Measurements from ENCODE around the gene RNF5.
"Not testable (repeated sequence)": the region's sequence is repeated elsewhere in the genome, so short reads cannot be mapped to it uniquely, and the experiment has no call there.

Gene RNF5

GRCh38 chr6:32191696-32192607, 13.7 kb downstream of the RNF5 start:
- H3K9me3 ChIP-seq: no peaks in the 10 kb centered on the region
- no peak for TF ChIP-seq CTCF (IDR thresholded peaks at IDR 0.05)
- peaks cover 24% of the 10 kb centered on the region for H3K36me3 ChIP-seq
- no peaks in the 10 kb centered on the region for H3K27me3 ChIP-seq
- H3K4me3 ChIP-seq (ENCODE audit: low read depth in 1 of 2, low read length in 1 of 2): peak overlapping the region; percentile 81 to 97
- H3K4me1 ChIP-seq (ENCODE audit: control insufficient read depth in 1 of 2, insufficient read depth in 1 of 2, low read depth in 1 of 2, low read length in 1 of 2): peaks cover 60 to 69% of the 10 kb centered on the region in 2 experiments
- H3K27ac ChIP-seq: peak overlapping the region; percentile 95

- Histone ChIP-seq H3K4me1 (ENCODE audit: control insufficient read depth in 1 of 2, insufficient read depth in 1 of 2, low read depth in 1 of 2, low read length in 1 of 2) (peaks cover 59 to 69% of the 10 kb centered on the region in 2 experiments), H3K4me3 (ENCODE audit: low read depth in 1 of 2, low read length in 1 of 2) (peak within 1 kb of the TSS; percentile 81 to 97), H3K27ac (peak within 1 kb of the TSS; percentile 95), H3K27me3 (no peaks in the 10 kb centered on the region), H3K9me3 (no peaks in the 10 kb centered on the region), H3K36me3 (peaks cover 17% of the 10 kb centered on the region)
- TF ChIP-seq CTCF (IDR thresholded peaks at IDR 0.05): peak; percentile 12
Observed at GRCh38 chr6:32192608-32193039, 14.4 kb downstream of the RNF5 start, which contains the start of gene GPSM3. Gene GPSM3 (minus strand): TSS chr6:32192643. CDS start chr6:32192513, 130 bp downstream.

- Histone ChIP-seq H3K36me3 (peaks cover 12% of the 10 kb centered on the region), H3K4me3 (ENCODE audit: low read depth in 1 of 2, low read length in 1 of 2) (peak overlapping the region; percentile 81 to 97), H3K27ac (peak overlapping the region; percentile 95), H3K4me1 (ENCODE audit: control insufficient read depth in 1 of 2, insufficient read depth in 1 of 2, low read depth in 1 of 2, low read length in 1 of 2) (peaks cover 55 to 64% of the 10 kb centered on the region in 2 experiments)
- H3K27me3 ChIP-seq, H3K9me3 ChIP-seq: not testable (repeated sequence)
Observed at GRCh38 chr6:32193096-32193495, 14.9 kb downstream of the RNF5 start.

GRCh38 chr6:32194388-32194787, 16.2 kb downstream of the RNF5 start:
- Histone ChIP-seq H3K27ac (peak overlapping the region; percentile 95), H3K9me3 (no peaks in the 10 kb centered on the region), H3K27me3 (no peaks in the 10 kb centered on the region), H3K4me3 (ENCODE audit: low read depth in 1 of 2, low read length in 1 of 2) (peak overlapping the region; percentile 81 to 96), H3K36me3 (peaks cover 9% of the 10 kb centered on the region), H3K4me1 (ENCODE audit: control insufficient read depth in 1 of 2, insufficient read depth in 1 of 2, low read depth in 1 of 2, low read length in 1 of 2) (peaks cover 46 to 53% of the 10 kb centered on the region in 2 experiments)
- no peak for TF ChIP-seq CTCF (IDR thresholded peaks at IDR 0.05)

- peak overlapping the region; percentile 95 for H3K27ac ChIP-seq
- TF ChIP-seq CTCF (IDR thresholded peaks at IDR 0.05): no peak
- H3K4me3 ChIP-seq (ENCODE audit: low read depth in 1 of 2, low read length in 1 of 2): peak overlapping the region; percentile 81 to 96
- no peaks in the 10 kb centered on the region for H3K9me3 ChIP-seq
- H3K36me3 ChIP-seq: peaks cover 9% of the 10 kb centered on the region
- H3K4me1 ChIP-seq (ENCODE audit: control insufficient read depth in 1 of 2, insufficient read depth in 1 of 2, low read depth in 1 of 2, low read length in 1 of 2): peaks cover 46 to 55% of the 10 kb centered on the region in 2 experiments
- no peaks in the 10 kb centered on the region for H3K27me3 ChIP-seq
Observed at GRCh38 chr6:32194825-32195651, 16.8 kb downstream of the RNF5 start.
